PC-3 (cell line): Measurements from ENCODE around the gene VPS33A.

ENCODE experiments used
- CTCF ChIP-seq: fragments of 300-600 bp; sonication (generic); conservative IDR thresholded peaks from 2 replicates; pipeline ENCODE4 v1.5.1; 2017; ENCODE audit warnings: antibody characterized with exemption, low read depth, mild to moderate bottlenecking, low read length
- EZH2 ChIP-seq: fragments of 300-600 bp; sonication (generic); IDR thresholded peaks from one replicate; pipeline ENCODE4 v1.6.1; 2017; ENCODE audit warnings: antibody characterized with exemption, mild to moderate bottlenecking, low read length; ENCODE audit not compliant: unreplicated experiment

DNA sequence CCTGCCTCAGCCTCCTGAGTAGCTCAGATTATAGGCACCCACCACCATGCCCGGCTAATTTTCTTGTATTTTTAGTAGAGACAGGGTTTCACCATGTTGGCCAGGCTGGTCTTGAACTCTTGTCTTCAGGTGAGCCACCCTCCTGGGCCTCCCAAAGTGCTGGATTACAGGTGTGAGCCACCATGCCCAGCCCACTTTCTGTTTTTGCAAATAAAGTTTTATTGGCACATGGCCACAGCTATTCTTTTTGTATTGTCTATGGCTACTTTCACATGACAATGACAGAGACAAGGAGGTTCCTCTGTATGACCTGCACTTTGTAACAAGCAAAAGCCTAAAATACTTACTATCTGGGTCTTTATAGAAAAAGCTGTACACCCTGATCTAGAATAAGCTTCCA is 20.7 kb downstream of the VPS33A start:
- TF ChIP-seq CTCF, result no peak
- no peak for TF ChIP-seq EZH2
